GM12878 (cell line): ENCODE measurements around the gene SCGB3A2.

ENCODE experiments used
- BHLHE40 ChIP-seq, 2 experiments: fragments of 450-650 bp in 1 of 2; IDR thresholded peaks; 2 replicates each; pipeline ENCODE4 v1.6.1; 2011 to 2017; ENCODE audit warnings: low read depth in 2 of 2, borderline replicate concordance in 1 of 2, improper control_type of control experiment in 1 of 2, low read length in 1 of 2, mild to moderate bottlenecking in 1 of 2
- CBX3 ChIP-seq: fragments of 200-600 bp; sonication (generic); IDR thresholded peaks from 2 replicates; pipeline ENCODE4 v1.6.1; 2016; ENCODE audit warnings: low read depth, borderline replicate concordance
- CTCF ChIP-seq, 3 experiments: IDR thresholded peaks in 2 of 3; conservative IDR thresholded peaks in 1 of 3; 2 replicates each; pipeline ENCODE4 v1.5.1; 2011; ENCODE audit warnings: low read depth in 3 of 3, low read length in 3 of 3, mild to moderate bottlenecking in 3 of 3, control low read depth in 2 of 3, moderate library complexity in 2 of 3, inconsistent platforms in 1 of 3, mixed read lengths in 1 of 3; ENCODE audit not compliant: control insufficient read depth in 2 of 3, insufficient read depth in 1 of 3; ENCODE audit errors: extremely low read depth in 1 of 3
- FOS ChIP-seq: IDR thresholded peaks from 3 replicates; pipeline ENCODE4 v1.6.1; 2011; ENCODE audit warnings: borderline replicate concordance; ENCODE audit not compliant: insufficient read length; ENCODE audit errors: extremely low read depth
- NBN ChIP-seq: fragments of 450-650 bp; IDR thresholded peaks from 2 replicates; pipeline ENCODE4 v1.6.1; 2016
- POLR2A ChIP-seq: IDR thresholded peaks from 2 replicates; pipeline ENCODE4 v1.6.1; 2011; ENCODE audit warnings: low read depth, mild to moderate bottlenecking, low read length
- ZBTB4 ChIP-seq: fragments of 450-650 bp; formaldehyde crosslinking; IDR thresholded peaks from 2 replicates; pipeline ENCODE4 v1.4.0; 2022; ENCODE audit warnings: mild to moderate bottlenecking, moderate library complexity

GRCh38 chr5:147887930-147888329, 9.4 kb downstream of the SCGB3A2 start:
- no peak for TF ChIP-seq BHLHE40 (IDR thresholded peaks at IDR 0.05; ENCODE audit: borderline replicate concordance in 1 of 2, low read depth in 2 of 2, low read length in 1 of 2)
- no peak for TF ChIP-seq CTCF (IDR thresholded peaks at IDR 0.05 in 2 of 3, conservative IDR thresholded peaks at IDR 0.05 in 1 of 3; ENCODE audit: control insufficient read depth in 2 of 3, extremely low read depth in 1 of 3, insufficient read depth in 1 of 3, low read depth in 3 of 3, low read length in 3 of 3)
- TF ChIP-seq ZBTB4 (CRISPR knock-in tag): no peak
- TF ChIP-seq FOS: no peak
- no peak for TF ChIP-seq POLR2A
- no peak for TF ChIP-seq CBX3
- no peak for TF ChIP-seq NBN
